K562 (cell line): ENCODE results near the gene LRRC25. TPM values are rescaled to one million over a fixed set of nuclear protein-coding genes. Genes with fewer than 3 reads are reported as not detected.
A peak's percentile ranks its signal among the peaks of the same experiment; 100 is the strongest.

ENCODE experiments used
- BCLAF1 ChIP-seq, 2 experiments: fragments of 450-650 bp in 1 of 2; IDR thresholded peaks; 2 replicates each; pipeline ENCODE4 v1.6.1; 2011 to 2017; ENCODE audit warnings: low read depth in 2 of 2, antibody characterized with exemption in 1 of 2, borderline replicate concordance in 1 of 2, low read length in 1 of 2, mild to moderate bottlenecking in 1 of 2, mixed read lengths in 1 of 2; ENCODE audit not compliant: control insufficient read depth in 1 of 2
- ELF2 ChIP-seq: fragments of 250-450 bp; sonication (Bioruptor Pico); IDR thresholded peaks from 2 replicates; pipeline ENCODE4 v1.5.0; 2021; ENCODE audit warnings: mild to moderate bottlenecking
- EP400 ChIP-seq: fragments of 450-650 bp; IDR thresholded peaks from 2 replicates; pipeline ENCODE4 v1.6.1; 2017; ENCODE audit warnings: antibody characterized with exemption, mild to moderate bottlenecking, moderate library complexity
- FOXK1 ChIP-seq: sonication (generic); formaldehyde crosslinking; IDR thresholded peaks from 2 replicates; pipeline ENCODE4 v1.8.0; 2022; ENCODE audit warnings: missing genetic modification reagents, mild to moderate bottlenecking, borderline replicate concordance
- FOXK2 ChIP-seq, 2 experiments: fragments of 450-650 bp; IDR thresholded peaks in 1 of 2; conservative IDR thresholded peaks in 1 of 2; 2 replicates each; pipeline ENCODE4 v1.6.1; 2016; ENCODE audit warnings: low read depth in 2 of 2, mild to moderate bottlenecking in 1 of 2
- HINFP ChIP-seq: fragments of 450-650 bp; conservative IDR thresholded peaks from 2 replicates; pipeline ENCODE4 v1.6.1; 2016; ENCODE audit warnings: missing genetic modification characterization, low read depth, mild to moderate bottlenecking, control low read depth, missing compliant biosample characterization
- HMGXB4 ChIP-seq: sonication (generic); formaldehyde crosslinking; IDR thresholded peaks from 2 replicates; pipeline ENCODE4 v1.8.1; 2023; ENCODE audit warnings: mild to moderate bottlenecking, missing genetic modification reagents
- HSF4 ChIP-seq: fragments of 250-450 bp; sonication (Bioruptor Pico); IDR thresholded peaks from 2 replicates; pipeline ENCODE4 v2.1.2; 2022; ENCODE audit warnings: mild to moderate bottlenecking, moderate library complexity, borderline replicate concordance
- MBD2 ChIP-seq: sonication (generic); IDR thresholded peaks from 2 replicates; pipeline ENCODE4 v1.6.1; 2016; ENCODE audit warnings: low read depth, borderline replicate concordance
- MEIS2 ChIP-seq: fragments of 450-650 bp; IDR thresholded peaks from 2 replicates; pipeline ENCODE4 v1.6.1; 2014; ENCODE audit warnings: mild to moderate bottlenecking; ENCODE audit not compliant: partially characterized antibody
- NR0B1 ChIP-seq: fragments of 450-650 bp; IDR thresholded peaks from one replicate; pipeline ENCODE4 v1.6.1; 2018; ENCODE audit warnings: mild to moderate bottlenecking, moderate library complexity; ENCODE audit not compliant: partially characterized antibody
- SIN3A ChIP-seq, 2 experiments: fragments of 150-350 bp in 1 of 2; IDR thresholded peaks; 2 replicates each; pipeline ENCODE4 v1.6.1; 2011 to 2016; ENCODE audit warnings: borderline replicate concordance in 2 of 2, low read depth in 2 of 2, low read length in 2 of 2, mild to moderate bottlenecking in 2 of 2, moderate library complexity in 2 of 2; ENCODE audit not compliant: control insufficient read depth in 1 of 2
- UBTF ChIP-seq, 2 experiments: IDR thresholded peaks; 2 replicates each; pipeline ENCODE4 v1.6.1; 2012; ENCODE audit warnings: improper control_type of control experiment in 2 of 2, low read depth in 2 of 2, low read length in 2 of 2, borderline replicate concordance in 1 of 2
- polyA plus RNA-seq, 8 experiments: library from polyadenylated mRNA; depleted of rRNA in 4 of 8; stranded (reverse) in 5 of 8; unstranded in 3 of 8; fragments of >200 nt; fragmentation: Nextera tagmentation in 2 of 8; fragmentation: Illumina TruSeq in 1 of 8; extraction: Ambion mirVana in 2 of 8; extraction: Trizol in 1 of 8; gene quantifications; 2 replicates each; pipeline versions ENCODE4 v1.2.1 to v1.2.3, GENCODE V29; 2011 to 2014; ENCODE audit warnings: inconsistent platforms in 1 of 8, missing spikeins in 1 of 8
- total RNA-seq, 7 experiments: library from RNA; depleted of rRNA in 6 of 7; stranded (reverse); fragments of >200 nt in 6 of 7; fragmentation: Illumina TruSeq in 2 of 7; extraction: Trizol in 2 of 7; gene quantifications; 2 replicates each; pipeline versions ENCODE4 v1.2.1 to v1.2.3, GENCODE V29; 2011 to 2021; ENCODE audit warnings: low replicate concordance in 1 of 7

Gene LRRC25
- total and polyA plus RNA-seq, 9 of the 15 experiments (the other 6 are each of a cell fraction or from before 2014, with no cell fraction given): 0.07 to 0.36 (median 0.10) TPM; not detected in 3

GRCh38 chr19:18388100-18388959 lies 9.1 kb downstream of the LRRC25 start (continued):
- TF ChIP-seq NR0B1 (no peak), EP400 (peak; percentile 66; the same call in 1 of the 2 replicates), ELF2 (no peak; the same call in 1 of the 2 replicates), BCLAF1 (IDR thresholded peaks at IDR 0.05; ENCODE audit: borderline replicate concordance in 1 of 2, control insufficient read depth in 1 of 2, low read depth in 2 of 2, low read length in 1 of 2) (0 out of 4 replicates have a peak, but pooled peaks of 1 of the 2 experiments have one; percentile 21), MEIS2 (peak; percentile 30), HMGXB4 (CRISPR knock-in tag) (peak; percentile 97), FOXK1 (CRISPR knock-in tag) (0 out of 2 replicates have a peak, but pooled peaks have one; percentile 29), FOXK2 (conservative IDR thresholded peaks at IDR 0.05 in 1 of 2, IDR thresholded peaks at IDR 0.05 in 1 of 2; ENCODE audit: low read depth in 2 of 2) (0 out of 4 replicates have a peak, but pooled peaks have one; percentile 17 to 27), UBTF (IDR thresholded peaks at IDR 0.05; ENCODE audit: borderline replicate concordance in 1 of 2, low read depth in 2 of 2, low read length in 2 of 2) (peak; percentile 82 to 93; a peak in 3 of 4 replicates), MBD2 (peak; percentile 65; the same call in 1 of the 2 replicates), HINFP (tag) (peak; percentile 76), SIN3A (IDR thresholded peaks at IDR 0.05; ENCODE audit: borderline replicate concordance in 2 of 2, control insufficient read depth in 1 of 2, low read depth in 2 of 2, low read length in 2 of 2) (peak; percentile 51 to 74; a peak in 2 of 4 replicates), HSF4 (CRISPR knock-in tag) (no peak)
